Uterus (tissue), 2 donors: ENCODE results near the gene GCNT3.
"Not testable (repeated sequence)": the region's sequence is repeated elsewhere in the genome, so short reads cannot be mapped to it uniquely, and the experiment has no call there.

Experiments
- POLR2A ChIP-seq, 2 donors: fragments of 450-650 bp; IDR thresholded peaks; one replicate each; pipeline ENCODE4 v1.6.1; 2016; ENCODE audit warnings: antibody characterized with exemption in 2 of 2, mild to moderate bottlenecking in 1 of 2, moderate library complexity in 1 of 2
- TF ChIP-seq, protein P1 (sequence below), 4 experiments: fragments of 200-600 bp in 2 of 4; fragments of 450-650 bp in 2 of 4; sonication (generic) in 2 of 4; IDR thresholded peaks; one replicate each; pipeline ENCODE4 v1.5.1; 2016 to 2019; ENCODE audit warnings: antibody characterized with exemption in 4 of 4, mild to moderate bottlenecking in 2 of 4, moderate library complexity in 1 of 4

DNA sequence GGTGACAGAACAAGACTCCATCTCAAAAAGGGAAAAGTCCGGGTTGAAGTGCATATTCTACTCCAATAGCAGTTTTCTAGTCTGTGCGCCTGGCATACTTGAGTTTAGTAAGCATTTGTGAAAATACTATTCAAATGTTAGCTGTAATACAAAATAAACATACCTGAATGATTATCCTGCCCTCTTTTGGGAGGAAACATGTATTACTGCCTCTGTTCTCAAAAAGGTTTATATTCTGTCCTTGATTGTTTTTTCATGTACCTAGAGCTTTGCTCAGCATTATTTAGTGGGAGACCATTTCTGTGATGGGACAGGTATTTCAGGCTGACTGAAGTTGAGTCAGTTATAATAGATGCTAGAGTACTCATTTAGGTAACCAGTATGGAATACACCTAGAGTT is 25.9 kb downstream of the GCNT3 start:
- TF ChIP-seq, protein P1, sequence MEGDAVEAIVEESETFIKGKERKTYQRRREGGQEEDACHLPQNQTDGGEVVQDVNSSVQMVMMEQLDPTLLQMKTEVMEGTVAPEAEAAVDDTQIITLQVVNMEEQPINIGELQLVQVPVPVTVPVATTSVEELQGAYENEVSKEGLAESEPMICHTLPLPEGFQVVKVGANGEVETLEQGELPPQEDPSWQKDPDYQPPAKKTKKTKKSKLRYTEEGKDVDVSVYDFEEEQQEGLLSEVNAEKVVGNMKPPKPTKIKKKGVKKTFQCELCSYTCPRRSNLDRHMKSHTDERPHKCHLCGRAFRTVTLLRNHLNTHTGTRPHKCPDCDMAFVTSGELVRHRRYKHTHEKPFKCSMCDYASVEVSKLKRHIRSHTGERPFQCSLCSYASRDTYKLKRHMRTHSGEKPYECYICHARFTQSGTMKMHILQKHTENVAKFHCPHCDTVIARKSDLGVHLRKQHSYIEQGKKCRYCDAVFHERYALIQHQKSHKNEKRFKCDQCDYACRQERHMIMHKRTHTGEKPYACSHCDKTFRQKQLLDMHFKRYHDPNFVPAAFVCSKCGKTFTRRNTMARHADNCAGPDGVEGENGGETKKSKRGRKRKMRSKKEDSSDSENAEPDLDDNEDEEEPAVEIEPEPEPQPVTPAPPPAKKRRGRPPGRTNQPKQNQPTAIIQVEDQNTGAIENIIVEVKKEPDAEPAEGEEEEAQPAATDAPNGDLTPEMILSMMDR (IDR thresholded peaks at IDR 0.05), result not testable (repeated sequence)
- not testable (repeated sequence) for TF ChIP-seq POLR2A (IDR thresholded peaks at IDR 0.05)
